Transverse colon (tissue), 4 donors: Measurements from ENCODE around the gene SEC14L1. TPM values are rescaled to one million over a fixed set of nuclear protein-coding genes. Genes with fewer than 3 reads are reported as not detected.

Source experiments
- DNase-seq: peaks from one replicate; pipeline ENCODE4 v3.0.0-alpha.2; 2019
- H3K27ac ChIP-seq, 4 donors: fragments of 200-600 bp; sonication (generic); 2 replicates each; pipeline ENCODE4 v1.5.1; 2016 to 2018; ENCODE audit warnings: inconsistent platforms in 4 of 4
- H3K27me3 ChIP-seq: fragments of 200-600 bp; sonication (generic); 2 replicates; pipeline ENCODE4 v1.5.1; 2017; ENCODE audit warnings: inconsistent platforms
- H3K36me3 ChIP-seq, 4 donors: fragments of 200-600 bp; sonication (generic); 2 replicates each; pipeline ENCODE4 v1.5.1; 2017 to 2019; ENCODE audit warnings: inconsistent platforms in 4 of 4
- H3K4me1 ChIP-seq, 4 donors: fragments of 200-600 bp; sonication (generic); 2 replicates each; pipeline ENCODE4 v1.5.1; 2017 to 2020; ENCODE audit warnings: inconsistent platforms in 4 of 4
- H3K4me3 ChIP-seq, 4 donors: fragments of 200-600 bp; sonication (generic); 1 replicate in 1 of 4; 2 replicates in 3 of 4; pipeline versions ENCODE4 v1.5.1 to v1.6.1; 2017 to 2019; ENCODE audit warnings: inconsistent platforms in 4 of 4
- H3K9me3 ChIP-seq, 2 donors: fragments of 200-600 bp; sonication (generic); 2 replicates each; pipeline ENCODE4 v1.5.1; 2017 to 2019; ENCODE audit warnings: inconsistent platforms in 2 of 2
- CTCF ChIP-seq, 5 experiments: fragments of 200-600 bp in 3 of 5; fragments of 450-650 bp in 2 of 5; sonication (generic) in 3 of 5; IDR thresholded peaks; 1 replicate in 2 of 5; 2 replicates in 3 of 5; pipeline ENCODE4 v1.5.1; 2016 to 2017; ENCODE audit warnings: antibody characterized with exemption in 5 of 5, inconsistent platforms in 3 of 5, mild to moderate bottlenecking in 2 of 5, moderate library complexity in 1 of 5
- EP300 ChIP-seq: sonication (generic); formaldehyde crosslinking; IDR thresholded peaks from one replicate; pipeline ENCODE4 v1.6.1; 2017; ENCODE audit warnings: antibody characterized with exemption, low read depth
- POLR2A ChIP-seq: fragments of 450-650 bp; IDR thresholded peaks from one replicate; pipeline ENCODE4 v1.6.1; 2016; ENCODE audit warnings: antibody characterized with exemption, mild to moderate bottlenecking, moderate library complexity
- POLR2AphosphoS5 ChIP-seq, 3 donors: sonication (generic); formaldehyde crosslinking; IDR thresholded peaks; one replicate each; pipeline ENCODE4 v1.6.1; 2016; ENCODE audit warnings: antibody characterized with exemption in 3 of 3
- WGBS, 2 donors: methylation state at CpG; one replicate each; pipeline ENCODE4 v1.1.5; 2018; ENCODE audit warnings: low coverage in 1 of 2; 5-methylcytosine and 5-hydroxymethylcytosine counted together
- in situ Hi-C, 4 donors: fragments of 200-750 bp; cut with MboI; loops; one replicate each; pipeline versions ENCODE4 v1.15.0 to v1.15.1; 2017; ENCODE audit warnings: low sequenced_read_pairs in 3 of 4, low pct_ligation_motif_present in 1 of 4, low pct_unique_long_range_greater_than_20kb in 1 of 4
- intact Hi-C: fragments of 100-400 bp; cut with DNase I; formaldehyde crosslinking; loops from one replicate; pipeline ENCODE4 v1.15.1; 2023; ENCODE audit warnings: low total_unique reads
- total RNA-seq, 4 donors: library from RNA; depleted of rRNA; stranded (reverse); fragments of >200 nt; gene quantifications; one replicate each; pipeline ENCODE4 v1.1.0, GENCODE V29; 2016

Gene SEC14L1
- total RNA-seq, 4 donors from 2014 or later: 16.8 to 34.6 (median 23.8) TPM

- no peak for TF ChIP-seq EP300
- TF ChIP-seq CTCF (IDR thresholded peaks at IDR 0.05): no peak
- TF ChIP-seq POLR2A: no peak
- TF ChIP-seq POLR2AphosphoS5 (IDR thresholded peaks at IDR 0.05): no peak
- no peak overlapping the region for H3K4me3 ChIP-seq
- no peak overlapping the region for H3K27ac ChIP-seq
- intact Hi-C loops: no loop called here
- no peaks in the 10 kb centered on the region for H3K9me3 ChIP-seq
- peaks cover 0 to 20% (median 16%) of the 10 kb centered on the region in 4 donors for H3K4me1 ChIP-seq
- no peaks in the 10 kb centered on the region for H3K27me3 ChIP-seq
- WGBS, 2 donors: 83 to 92% methylated on average over 7 to 13 of the region's 13 CpGs
- DNase-seq: no peak
- in situ Hi-C loops: no loop called here
- H3K36me3 ChIP-seq: no peaks in the 10 kb centered on the region
Observed at GRCh38 chr17:77237232-77238008, 96.7 kb downstream of the SEC14L1 start.

- 95% methylated on average over 15 of the region's 15 CpGs; no CpG with 5 or more reads in 1 of the 2 donors for WGBS, 2 donors
- intact Hi-C loops: no loop called here
Observed at GRCh38 chr17:77240976-77241375, 100.2 kb downstream of the SEC14L1 start.

GRCh38 chr17:77242118-77242851, 101.5 kb downstream of the SEC14L1 start:
- H3K27me3 ChIP-seq: peaks cover under 1% of the 10 kb centered on the region
- intact Hi-C loops (no loop called here), in situ Hi-C loops (loop anchor here in 1 of 4 donors (10.0 kb wide), 1 partner anchor 157 kb away; no protein-coding TSS in a partner anchor)
- H3K9me3 ChIP-seq: no peaks in the 10 kb centered on the region
- no peak overlapping the region for H3K4me3 ChIP-seq
- H3K27ac ChIP-seq: no peak overlapping the region
- DNase-seq: no peak
- TF ChIP-seq EP300 (no peak), CTCF (IDR thresholded peaks at IDR 0.05) (no peak), POLR2AphosphoS5 (IDR thresholded peaks at IDR 0.05) (no peak)
- 30 to 54% methylated on average over 3 to 23 of the region's 23 CpGs for WGBS, 2 donors
- H3K36me3 ChIP-seq: no peaks in the 10 kb centered on the region
- peaks cover 6 to 9% (median 7%) of the 10 kb centered on the region in 4 donors for H3K4me1 ChIP-seq

More at GRCh38 chr17:77240976-77241375, 100.2 kb downstream of the SEC14L1 start:
- Histone ChIP-seq H3K4me1 (peaks cover 0 to 1% (median under 1%) of the 10 kb centered on the region in 4 donors), H3K36me3 (no peaks in the 10 kb centered on the region), H3K27me3 (no peaks in the 10 kb centered on the region), H3K27ac (no peak overlapping the region), H3K9me3 (no peaks in the 10 kb centered on the region), H3K4me3 (no peak overlapping the region)
- in situ Hi-C loops: loop anchor here in 1 of 4 donors (10.0 kb wide), 1 partner anchor 156 kb away; no protein-coding TSS in a partner anchor
- no peak for DNase-seq
- no peak for TF ChIP-seq POLR2A
- no peak for TF ChIP-seq CTCF (IDR thresholded peaks at IDR 0.05)
- TF ChIP-seq POLR2AphosphoS5 (IDR thresholded peaks at IDR 0.05): no peak
- TF ChIP-seq EP300: no peak

- intact Hi-C loops: no loop called here
- Histone ChIP-seq H3K9me3 (no peaks in the 10 kb centered on the region), H3K4me3 (no peak overlapping the region), H3K36me3 (no peaks in the 10 kb centered on the region), H3K27ac (no peak overlapping the region), H3K4me1 (peaks cover 6 to 11% (median 10%) of the 10 kb centered on the region in 4 donors), H3K27me3 (peaks cover 24% of the 10 kb centered on the region)
- DNase-seq: peak; percentile 45
- WGBS, 2 donors: 48 to 68% methylated on average over 6 to 18 of the region's 18 CpGs
- no peak for TF ChIP-seq POLR2A
- TF ChIP-seq CTCF (IDR thresholded peaks at IDR 0.05): no peak
- TF ChIP-seq POLR2AphosphoS5 (IDR thresholded peaks at IDR 0.05): no peak
- no peak for TF ChIP-seq EP300
- in situ Hi-C loops: loop anchor here in 2 of 4 donors (5.0 to 10.0 kb wide), 2 partner anchors 158 to 161 kb away; no protein-coding TSS in a partner anchor
Observed at GRCh38 chr17:77245162-77245926, 104.6 kb downstream of the SEC14L1 start.
